Right lung (tissue), 5 donors: ENCODE measurements around the gene LEKR1. TPM values are rescaled to one million over a fixed set of nuclear protein-coding genes. Genes with fewer than 3 reads are reported as not detected.

Experiments used
- polyA plus RNA-seq, 5 donors: library from polyadenylated mRNA; unstranded; fragments of 120-200 nt; gene quantifications; one replicate each; pipeline versions ENCODE4 v1.2.1 to v1.2.3, GENCODE V29; 2013; ENCODE audit warnings: inconsistent platforms in 1 of 5, low replicate concordance in 1 of 5; ENCODE audit not compliant: insufficient read length in 5 of 5, insufficient read depth in 1 of 5

The LEKR1 gene
- polyA plus RNA-seq, 5 donors = 1.4 to 3.0 (median 1.8) TPM

Other genes with a start within 250 kb of the LEKR1 start
- gene TIPARP, start 151.8 kb upstream of the LEKR1 start, polyA plus RNA-seq = 10 to 100 TPM; 17.4 to 32.0 (median 28.6) TPM